H1 (cell line): ENCODE data around the gene CIBAR2. TPM values are rescaled to one million over a fixed set of nuclear protein-coding genes. Genes with fewer than 3 reads are reported as not detected.

Experiments used
- CHD2 ChIP-seq: IDR thresholded peaks from 2 replicates; pipeline ENCODE4 v1.6.1; 2012; ENCODE audit warnings: low read length, improper control_type of control experiment
- CREB1 ChIP-seq: IDR thresholded peaks from 2 replicates; pipeline ENCODE4 v1.6.1; 2012; ENCODE audit warnings: inconsistent platforms
- MAX ChIP-seq: IDR thresholded peaks from 2 replicates; pipeline ENCODE4 v1.6.1; 2012; ENCODE audit warnings: inconsistent platforms
- NANOG ChIP-seq: IDR thresholded peaks from 2 replicates; pipeline ENCODE4 v1.6.1; 2011; ENCODE audit warnings: low read length, low read depth, mild to moderate bottlenecking, inconsistent platforms; ENCODE audit not compliant: insufficient read depth, poor library complexity, severe bottlenecking
- SIN3A ChIP-seq, 2 experiments: IDR thresholded peaks in 1 of 2; conservative IDR thresholded peaks in 1 of 2; 2 replicates each; pipeline ENCODE4 v1.6.1; 2011 to 2012; ENCODE audit warnings: low read length in 2 of 2, improper control_type of control experiment in 1 of 2, low read depth in 1 of 2, mild to moderate bottlenecking in 1 of 2
- TAF1 ChIP-seq: IDR thresholded peaks from 2 replicates; pipeline ENCODE4 v1.6.1; 2011; ENCODE audit warnings: mild to moderate bottlenecking, low read depth, low read length
- polyA plus RNA-seq, 7 experiments: library from polyadenylated mRNA; depleted of rRNA in 3 of 7; stranded (reverse) in 5 of 7; unstranded in 2 of 7; fragments of >200 nt in 5 of 7; fragments of 200-250 nt in 2 of 7; gene quantifications; 1 replicate in 5 of 7; 2 replicates in 1 of 7; 4 replicates in 1 of 7; pipeline versions ENCODE4 v1.2.1 to v1.2.3, GENCODE V29; 2011 to 2013; ENCODE audit warnings: missing spikeins in 2 of 7, mixed read lengths in 2 of 7
- total RNA-seq: library from RNA; stranded (reverse); fragmentation: NEBNext Ultra II Directional; extraction: Animal tissue kit (Norgen Biotek cat#: 25700); gene quantifications from 2 replicates; pipeline ENCODE4 v1.2.1, GENCODE V29; 2021
- TF ChIP-seq, protein P1 (sequence below), 3 experiments: IDR thresholded peaks; 1 replicate in 2 of 3; 2 replicates in 1 of 3; pipeline versions ENCODE4 v1.5.1 to v1.6.1; 2011; ENCODE audit warnings: low read length in 3 of 3, mild to moderate bottlenecking in 3 of 3, inconsistent platforms in 2 of 3, low read depth in 1 of 3, moderate library complexity in 1 of 3; ENCODE audit not compliant: insufficient read depth in 1 of 3; ENCODE audit errors: control extremely low read depth in 1 of 3

CIBAR2 gene
- total and polyA plus RNA-seq, 2 of the 8 experiments (the other 6 are each of a cell fraction or from before 2014, with no cell fraction given) = 0.18 TPM; not detected in 1

DNA sequence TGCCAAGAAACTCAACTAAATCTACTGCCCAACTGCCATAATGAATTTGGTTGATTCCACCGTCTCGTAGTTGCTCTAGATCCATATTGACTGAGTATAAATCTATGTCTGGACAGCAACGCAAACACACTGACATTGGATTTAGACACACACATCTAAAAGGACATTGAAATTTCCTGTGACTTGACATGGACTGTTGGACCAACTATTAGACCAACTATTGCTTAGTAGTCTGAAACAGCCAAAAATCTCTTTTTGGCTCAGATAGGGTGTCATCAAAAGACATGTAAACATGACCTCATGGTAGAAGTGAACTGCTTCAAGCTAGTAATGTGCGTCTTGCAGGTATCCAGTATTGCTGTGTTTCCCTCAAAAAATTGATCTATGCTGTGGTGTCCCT is 53.4 kb downstream of the CIBAR2 start (continued):
- TF ChIP-seq, protein P1, sequence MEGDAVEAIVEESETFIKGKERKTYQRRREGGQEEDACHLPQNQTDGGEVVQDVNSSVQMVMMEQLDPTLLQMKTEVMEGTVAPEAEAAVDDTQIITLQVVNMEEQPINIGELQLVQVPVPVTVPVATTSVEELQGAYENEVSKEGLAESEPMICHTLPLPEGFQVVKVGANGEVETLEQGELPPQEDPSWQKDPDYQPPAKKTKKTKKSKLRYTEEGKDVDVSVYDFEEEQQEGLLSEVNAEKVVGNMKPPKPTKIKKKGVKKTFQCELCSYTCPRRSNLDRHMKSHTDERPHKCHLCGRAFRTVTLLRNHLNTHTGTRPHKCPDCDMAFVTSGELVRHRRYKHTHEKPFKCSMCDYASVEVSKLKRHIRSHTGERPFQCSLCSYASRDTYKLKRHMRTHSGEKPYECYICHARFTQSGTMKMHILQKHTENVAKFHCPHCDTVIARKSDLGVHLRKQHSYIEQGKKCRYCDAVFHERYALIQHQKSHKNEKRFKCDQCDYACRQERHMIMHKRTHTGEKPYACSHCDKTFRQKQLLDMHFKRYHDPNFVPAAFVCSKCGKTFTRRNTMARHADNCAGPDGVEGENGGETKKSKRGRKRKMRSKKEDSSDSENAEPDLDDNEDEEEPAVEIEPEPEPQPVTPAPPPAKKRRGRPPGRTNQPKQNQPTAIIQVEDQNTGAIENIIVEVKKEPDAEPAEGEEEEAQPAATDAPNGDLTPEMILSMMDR (IDR thresholded peaks at IDR 0.05; ENCODE audit: control extremely low read depth in 1 of 3, insufficient read depth in 1 of 3, low read depth in 1 of 3, low read length in 3 of 3) = no peak
- TF ChIP-seq SIN3A (conservative IDR thresholded peaks at IDR 0.05 in 1 of 2, IDR thresholded peaks at IDR 0.05 in 1 of 2; ENCODE audit: low read depth in 1 of 2, low read length in 2 of 2) = no peak
- TF ChIP-seq MAX = no peak
- TF ChIP-seq TAF1 = no peak
- no peak for TF ChIP-seq CREB1
- TF ChIP-seq NANOG = no peak
- no peak for TF ChIP-seq CHD2
